ENCODE measurements around the gene LCN15.

Gene LCN15

DNA sequence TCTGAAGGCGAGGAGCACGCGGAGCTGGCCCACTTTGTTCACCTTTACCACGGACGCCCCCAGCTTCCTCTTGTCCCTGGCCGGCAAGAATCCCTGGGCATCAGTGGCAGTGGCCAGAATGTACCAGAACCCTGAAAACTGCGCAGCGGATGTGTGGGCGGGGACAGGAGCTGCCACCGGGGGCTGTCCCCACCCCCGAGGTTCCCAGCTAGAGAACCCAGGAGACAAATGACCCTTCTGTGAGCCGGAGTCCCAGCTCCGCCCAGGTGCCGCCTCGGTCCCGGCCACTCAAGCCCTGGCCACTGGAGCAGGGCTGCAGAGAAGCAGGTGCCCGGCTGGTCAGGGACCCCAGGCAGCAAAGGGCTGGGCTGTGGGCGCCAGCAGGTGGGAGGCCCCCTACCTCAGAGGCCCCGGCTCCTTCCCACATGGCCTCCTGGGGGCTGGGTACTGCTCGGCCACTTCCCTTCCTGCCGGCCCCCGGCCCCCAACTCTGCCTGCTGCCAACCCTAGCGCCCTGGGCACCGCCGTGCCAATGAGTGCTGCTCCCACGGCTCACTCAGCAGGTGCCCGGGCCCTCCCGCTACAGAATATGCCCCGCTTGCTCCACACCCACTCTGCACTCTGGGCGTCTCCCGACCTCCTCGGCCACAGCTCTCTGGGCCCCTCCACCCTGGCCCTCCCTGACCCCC lies 22.3 kb downstream of the LCN15 start:
- H3K36me3 ChIP-seq = no peaks in the 10 kb centered on the region
- no peaks in the 10 kb centered on the region for H3K27me3 ChIP-seq (ENCODE audit: insufficient read depth, low read depth, severe bottlenecking)
- no peak overlapping the region for H3K27ac ChIP-seq
- H3K4me3 ChIP-seq (ENCODE audit: low read depth, low read length) = no peak overlapping the region
- H3K9me3 ChIP-seq (ENCODE audit: severe bottlenecking) = no peaks in the 10 kb centered on the region
- TF ChIP-seq, protein P1, sequence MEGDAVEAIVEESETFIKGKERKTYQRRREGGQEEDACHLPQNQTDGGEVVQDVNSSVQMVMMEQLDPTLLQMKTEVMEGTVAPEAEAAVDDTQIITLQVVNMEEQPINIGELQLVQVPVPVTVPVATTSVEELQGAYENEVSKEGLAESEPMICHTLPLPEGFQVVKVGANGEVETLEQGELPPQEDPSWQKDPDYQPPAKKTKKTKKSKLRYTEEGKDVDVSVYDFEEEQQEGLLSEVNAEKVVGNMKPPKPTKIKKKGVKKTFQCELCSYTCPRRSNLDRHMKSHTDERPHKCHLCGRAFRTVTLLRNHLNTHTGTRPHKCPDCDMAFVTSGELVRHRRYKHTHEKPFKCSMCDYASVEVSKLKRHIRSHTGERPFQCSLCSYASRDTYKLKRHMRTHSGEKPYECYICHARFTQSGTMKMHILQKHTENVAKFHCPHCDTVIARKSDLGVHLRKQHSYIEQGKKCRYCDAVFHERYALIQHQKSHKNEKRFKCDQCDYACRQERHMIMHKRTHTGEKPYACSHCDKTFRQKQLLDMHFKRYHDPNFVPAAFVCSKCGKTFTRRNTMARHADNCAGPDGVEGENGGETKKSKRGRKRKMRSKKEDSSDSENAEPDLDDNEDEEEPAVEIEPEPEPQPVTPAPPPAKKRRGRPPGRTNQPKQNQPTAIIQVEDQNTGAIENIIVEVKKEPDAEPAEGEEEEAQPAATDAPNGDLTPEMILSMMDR (IDR thresholded peaks at IDR 0.05; ENCODE audit: low read depth, low read length) = no peak
- no peak for DNase-seq

DNA sequence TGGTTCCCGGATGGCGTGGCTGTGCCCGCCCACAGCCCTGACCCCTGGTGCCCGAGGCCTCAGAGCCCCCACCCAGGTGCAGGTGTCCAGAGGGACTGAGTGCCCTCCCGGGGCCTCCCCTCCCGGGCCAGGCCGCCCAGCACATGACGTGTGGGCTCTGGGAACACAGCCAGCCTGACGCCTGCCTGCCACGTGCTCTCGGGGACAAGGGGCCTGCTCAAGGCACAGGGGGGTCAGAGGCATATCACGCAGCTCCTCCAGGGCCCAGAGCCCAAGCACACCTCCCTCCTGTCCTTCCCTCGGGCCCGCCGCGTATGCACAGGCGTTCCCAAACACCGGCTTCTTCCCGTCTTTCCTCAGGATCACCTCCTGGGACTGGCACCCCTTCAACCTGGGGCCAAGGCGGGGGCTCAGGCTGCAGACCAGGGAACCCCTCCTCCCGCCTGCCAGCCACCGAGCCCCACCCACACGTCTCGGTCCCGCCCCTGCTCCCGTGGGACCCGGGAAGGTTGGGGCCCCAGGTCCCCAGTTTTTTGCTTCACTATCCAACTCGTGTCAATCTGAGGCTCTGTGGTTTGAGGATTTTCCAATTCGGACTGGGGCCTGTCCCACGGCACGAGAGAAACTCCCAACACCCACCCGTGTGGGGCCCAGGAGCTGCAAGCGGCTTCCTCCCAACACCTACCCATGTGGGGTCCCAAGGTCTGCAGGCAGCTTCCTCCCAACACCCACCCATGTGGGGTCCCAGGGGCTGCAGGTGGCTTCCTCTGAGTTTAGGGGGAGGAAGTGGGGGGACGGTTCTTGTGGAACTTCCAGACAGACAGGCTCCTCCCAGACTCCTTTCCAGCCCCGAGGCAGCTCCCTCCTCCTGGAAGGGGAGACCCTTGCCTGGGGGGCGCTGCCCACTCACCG lies 23.1 kb downstream of the LCN15 start:
- no peaks in the 10 kb centered on the region for H3K27me3 ChIP-seq (ENCODE audit: insufficient read depth, low read depth, severe bottlenecking)
- H3K4me3 ChIP-seq (ENCODE audit: low read depth, low read length) = no peak overlapping the region
- H3K36me3 ChIP-seq = no peaks in the 10 kb centered on the region
- no peak overlapping the region for H3K27ac ChIP-seq
- no peak for DNase-seq
- no peaks in the 10 kb centered on the region for H3K9me3 ChIP-seq (ENCODE audit: severe bottlenecking)
- TF ChIP-seq, protein P1 (IDR thresholded peaks at IDR 0.05; ENCODE audit: low read depth, low read length) = no peak

DNA sequence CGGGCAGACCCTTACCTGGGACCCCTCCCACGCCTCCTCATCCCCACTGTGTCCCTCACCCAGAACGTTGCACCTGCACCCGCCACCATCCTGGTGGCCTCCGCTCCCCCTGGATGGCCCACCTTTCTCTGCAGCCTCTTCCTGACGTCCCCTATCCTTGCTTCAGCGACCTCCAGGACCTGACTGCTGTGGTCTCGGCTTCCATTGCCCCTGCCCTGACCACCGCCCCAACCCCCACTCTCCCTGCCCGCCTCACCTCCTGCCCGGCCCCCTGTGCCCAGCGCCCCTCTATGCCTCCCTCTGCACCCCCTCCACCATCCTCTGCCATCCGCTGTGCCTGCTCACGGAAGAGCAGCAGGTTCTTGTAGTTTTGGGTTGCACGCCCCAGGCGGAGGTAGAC lies 23.8 kb downstream of the LCN15 start:
- Histone ChIP-seq H3K36me3 (no peaks in the 10 kb centered on the region), H3K4me3 (ENCODE audit: low read depth, low read length) (no peak overlapping the region), H3K27ac (no peak overlapping the region), H3K27me3 (ENCODE audit: insufficient read depth, low read depth, severe bottlenecking) (no peaks in the 10 kb centered on the region), H3K9me3 (ENCODE audit: severe bottlenecking) (no peaks in the 10 kb centered on the region)
- TF ChIP-seq, protein P1 (IDR thresholded peaks at IDR 0.05; ENCODE audit: low read depth, low read length) = no peak
- DNase-seq = no peak

DNA sequence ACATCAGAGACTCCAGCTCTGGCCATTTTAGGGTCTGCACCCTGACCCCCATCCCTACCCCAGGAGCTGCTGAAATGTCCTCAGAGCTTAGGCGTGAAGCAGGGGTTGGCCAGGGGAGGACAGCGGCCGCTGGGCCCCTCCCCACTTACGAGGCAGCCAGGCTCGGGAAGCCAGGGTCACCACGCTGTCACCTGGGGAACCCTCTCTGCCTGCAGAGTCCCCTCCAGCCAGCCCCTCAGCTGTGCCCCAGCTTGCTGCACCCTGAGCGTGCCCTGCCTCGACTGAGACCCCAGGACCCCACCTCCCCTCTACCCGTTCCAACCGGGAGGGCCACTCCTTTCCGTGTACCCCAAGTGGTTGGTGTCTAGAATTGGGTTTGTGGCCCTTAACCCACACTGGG lies 24.2 kb downstream of the LCN15 start:
- DNase-seq = no peak
- H3K36me3 ChIP-seq = no peaks in the 10 kb centered on the region
- TF ChIP-seq, protein P1 (IDR thresholded peaks at IDR 0.05; ENCODE audit: low read depth, low read length) = no peak
- no peaks in the 10 kb centered on the region for H3K27me3 ChIP-seq (ENCODE audit: insufficient read depth, low read depth, severe bottlenecking)
- H3K4me3 ChIP-seq (ENCODE audit: low read depth, low read length) = no peak overlapping the region
- no peak overlapping the region for H3K27ac ChIP-seq
- H3K9me3 ChIP-seq (ENCODE audit: severe bottlenecking) = no peaks in the 10 kb centered on the region

DNA sequence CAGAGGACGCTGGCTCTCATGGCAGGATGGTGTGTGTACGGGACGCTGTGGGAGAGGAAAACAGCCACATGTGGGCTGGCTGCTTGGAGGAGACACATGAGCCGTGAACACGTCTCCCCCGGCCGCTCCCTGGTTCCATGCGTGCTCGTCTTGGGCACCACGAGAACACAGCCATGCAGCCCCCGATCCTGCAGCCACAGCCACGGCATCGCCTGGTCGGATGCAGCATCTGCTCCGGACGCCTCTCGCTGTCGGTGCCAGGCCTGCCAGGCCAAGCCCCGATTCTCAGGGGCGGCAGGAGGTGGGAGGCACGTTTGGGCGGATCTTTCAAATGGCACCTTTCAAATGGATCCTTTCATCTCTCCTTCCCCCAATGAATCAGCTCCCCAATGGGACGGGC lies 24.8 kb downstream of the LCN15 start:
- H3K4me3 ChIP-seq (ENCODE audit: low read depth, low read length) = no peak overlapping the region
- H3K27ac ChIP-seq = no peak overlapping the region
- no peaks in the 10 kb centered on the region for H3K9me3 ChIP-seq (ENCODE audit: severe bottlenecking)
- TF ChIP-seq, protein P1 (IDR thresholded peaks at IDR 0.05; ENCODE audit: low read depth, low read length) = no peak
- H3K27me3 ChIP-seq (ENCODE audit: insufficient read depth, low read depth, severe bottlenecking) = no peaks in the 10 kb centered on the region
- H3K36me3 ChIP-seq = no peaks in the 10 kb centered on the region
- no peak for DNase-seq
